ENCODE results near the gene SMIM35. TPM values are rescaled to one million over a fixed set of nuclear protein-coding genes. Genes with fewer than 3 reads are reported as not detected.

The SMIM35 gene
- total and polyA plus RNA-seq, 2 of the 13 experiments (the other 11 are each of a cell fraction or from before 2014, with no cell fraction given), result not detected

GRCh38 chr11:118082880-118083552 lies 3.7 kb downstream of the SMIM35 start:
- intact Hi-C loops (cut with micrococcal nuclease; ENCODE audit: unreplicated experiment), result no loop called here
- peak; percentile 65 for TF ChIP-seq ZNF687 (CRISPR knock-in tag; IDR thresholded peaks at IDR 0.05)
- TF ChIP-seq GABPA (IDR thresholded peaks at IDR 0.05; ENCODE audit: low read depth, low read length), result no peak
- TF ChIP-seq GABPA (CRISPR knock-in tag; IDR thresholded peaks at IDR 0.05; ENCODE audit: low read depth), result peak; percentile 59
- TF ChIP-seq ZNF788 (CRISPR knock-in tag; IDR thresholded peaks at IDR 0.05; ENCODE audit: borderline replicate concordance), result no peak
- no peak for TF ChIP-seq ZNF136 (CRISPR knock-in tag; IDR thresholded peaks at IDR 0.05; ENCODE audit: low read depth)
- TF ChIP-seq ZNF564 (CRISPR knock-in tag; IDR thresholded peaks at IDR 0.05), result 0 out of 2 replicates have a peak, but pooled peaks have one; percentile 11
- 0 out of 2 replicates have a peak, but pooled peaks have one; percentile 11 for TF ChIP-seq GATAD2A (CRISPR knock-in tag; IDR thresholded peaks at IDR 0.05)
- TF ChIP-seq ZNF747 (CRISPR knock-in tag; IDR thresholded peaks at IDR 0.05; ENCODE audit: borderline replicate concordance), result no peak
- no peak for TF ChIP-seq DR1 (CRISPR knock-in tag; IDR thresholded peaks at IDR 0.05)
- peak; percentile 36; the same call in 1 of the 2 replicates for TF ChIP-seq RXRB (CRISPR knock-in tag; IDR thresholded peaks at IDR 0.05; ENCODE audit: borderline replicate concordance)
- TF ChIP-seq MAX (IDR thresholded peaks at IDR 0.05), result 0 out of 2 replicates have a peak, but pooled peaks have one; percentile 29
- TF ChIP-seq ZNF101 (CRISPR knock-in tag; IDR thresholded peaks at IDR 0.05; ENCODE audit: borderline replicate concordance, low read depth), result no peak
- TF ChIP-seq ZNF720 (CRISPR knock-in tag; IDR thresholded peaks at IDR 0.05), result no peak
- TF ChIP-seq FOSL2 (CRISPR knock-in tag; IDR thresholded peaks at IDR 0.05), result 0 out of 2 replicates have a peak, but pooled peaks have one; percentile 4
- TF ChIP-seq ZNF605 (CRISPR knock-in tag; IDR thresholded peaks at IDR 0.05), result 0 out of 2 replicates have a peak, but pooled peaks have one; percentile 42
- TF ChIP-seq ZNF18 (CRISPR knock-in tag; IDR thresholded peaks at IDR 0.05; ENCODE audit: insufficient replicate concordance), result peak; percentile 58
- TF ChIP-seq NR2F6 (IDR thresholded peaks at IDR 0.05), result 0 out of 2 replicates have a peak, but pooled peaks have one; percentile 8
- peak; percentile 70 for TF ChIP-seq NR2F6 (CRISPR knock-in tag; IDR thresholded peaks at IDR 0.05)
- no peak for TF ChIP-seq XBP1 (CRISPR knock-in tag; IDR thresholded peaks at IDR 0.05)
- 0 out of 2 replicates have a peak, but pooled peaks have one; percentile 29 for TF ChIP-seq ZKSCAN5 (CRISPR knock-in tag; IDR thresholded peaks at IDR 0.05)
- TF ChIP-seq GABPB1 (CRISPR knock-in tag; IDR thresholded peaks at IDR 0.05), result peak; percentile 42

More at GRCh38 chr11:118082880-118083552, 3.7 kb downstream of the SMIM35 start:
- H3K9me3 ChIP-seq (ENCODE audit: low read length), result peaks cover 11% of the 10 kb centered on the region
- FAIRE-seq, result no peak
- no peak overlapping the region for H3K27ac ChIP-seq (ENCODE audit: extremely low read length, insufficient read depth, low read length)
- peaks cover 69% of the 10 kb centered on the region for H3K4me1 ChIP-seq (ENCODE audit: insufficient read depth, low read length)
- no peaks in the 10 kb centered on the region for H4K20me1 ChIP-seq (ENCODE audit: insufficient read depth, low read length)
- no peaks in the 10 kb centered on the region for H3K79me2 ChIP-seq (ENCODE audit: insufficient read depth, low read length)
- no peaks in the 10 kb centered on the region for H3K36me3 ChIP-seq (replicated peaks in 1 of 2; ENCODE audit: control insufficient read depth in 1 of 2, insufficient read depth in 2 of 2, low read length in 2 of 2)
- in situ Hi-C loops (cut with HindIII; ENCODE audit: extremely low pct_ligation_motif_present, low pct_unique_long_range_greater_than_20kb), result no loop called here
- H3K4me3 ChIP-seq (replicated peaks in 1 of 3; ENCODE audit: insufficient read depth in 1 of 3, low read depth in 2 of 3, low read length in 3 of 3), result peak overlapping the region in 1 of 3 experiments; percentile 61; a peak in 2 of 6 replicates
- DNase-seq (ENCODE audit: low spot score), result no peak
- WGBS (ENCODE audit: low lambda C conversion rate), result 9% methylated on average over 20 of the region's 21 CpGs
- peak overlapping the region; percentile 72 for H3K4me2 ChIP-seq (ENCODE audit: low read depth, low read length)
- POLR2A ChIA-PET, result no interaction called here
- peak overlapping the region; percentile 25 for H2AFZ ChIP-seq (ENCODE audit: low read length)
- BruUV-seq (replicated peaks), result no TSS peak
- peaks cover 0 to 41% of the 10 kb centered on the region in 2 experiments; a peak in 4 of 5 replicates for H3K27me3 ChIP-seq (ENCODE audit: control insufficient read depth in 1 of 2, insufficient read depth in 2 of 2, low read length in 2 of 2)
- H3K9ac ChIP-seq (ENCODE audit: insufficient read depth, low read depth, low read length), result peak overlapping the region; percentile 53; the same call in 1 of the 2 replicates
- peak; percentile 41 for ATAC-seq
- CTCF ChIA-PET (ENCODE audit: low intra/inter-chr PET ratio, low total read pairs), result no interaction called here
